Measurements from ENCODE around the gene BAHCC1.

BAHCC1 gene

GRCh38 chr17:81428121-81428515, 32.9 kb downstream of the BAHCC1 start:
- DNase-seq: peak; percentile 8

DNA sequence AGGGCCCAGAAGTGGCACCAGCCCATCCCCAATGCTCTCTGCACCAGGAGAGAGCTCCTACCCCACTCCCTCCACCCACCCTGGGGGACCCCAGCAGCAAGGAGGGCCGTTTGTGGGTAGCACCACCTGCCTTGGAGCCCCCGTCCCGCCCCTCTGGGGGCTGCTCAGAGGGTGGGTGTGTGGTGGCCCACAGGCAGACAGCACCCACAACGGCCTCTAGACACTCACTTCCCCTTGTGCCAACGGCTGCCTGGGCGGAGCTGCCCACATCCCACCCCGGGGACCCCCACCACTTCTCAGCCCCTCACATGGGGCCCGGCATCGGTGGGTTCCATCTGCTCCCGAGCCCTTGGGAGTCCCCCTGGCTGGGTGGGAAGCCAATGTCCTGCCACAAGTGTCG, 33.3 kb downstream of the BAHCC1 start:
- no peak for DNase-seq

- no peak for DNase-seq
Observed at GRCh38 chr17:81428948-81429774, 33.9 kb downstream of the BAHCC1 start.

DNA sequence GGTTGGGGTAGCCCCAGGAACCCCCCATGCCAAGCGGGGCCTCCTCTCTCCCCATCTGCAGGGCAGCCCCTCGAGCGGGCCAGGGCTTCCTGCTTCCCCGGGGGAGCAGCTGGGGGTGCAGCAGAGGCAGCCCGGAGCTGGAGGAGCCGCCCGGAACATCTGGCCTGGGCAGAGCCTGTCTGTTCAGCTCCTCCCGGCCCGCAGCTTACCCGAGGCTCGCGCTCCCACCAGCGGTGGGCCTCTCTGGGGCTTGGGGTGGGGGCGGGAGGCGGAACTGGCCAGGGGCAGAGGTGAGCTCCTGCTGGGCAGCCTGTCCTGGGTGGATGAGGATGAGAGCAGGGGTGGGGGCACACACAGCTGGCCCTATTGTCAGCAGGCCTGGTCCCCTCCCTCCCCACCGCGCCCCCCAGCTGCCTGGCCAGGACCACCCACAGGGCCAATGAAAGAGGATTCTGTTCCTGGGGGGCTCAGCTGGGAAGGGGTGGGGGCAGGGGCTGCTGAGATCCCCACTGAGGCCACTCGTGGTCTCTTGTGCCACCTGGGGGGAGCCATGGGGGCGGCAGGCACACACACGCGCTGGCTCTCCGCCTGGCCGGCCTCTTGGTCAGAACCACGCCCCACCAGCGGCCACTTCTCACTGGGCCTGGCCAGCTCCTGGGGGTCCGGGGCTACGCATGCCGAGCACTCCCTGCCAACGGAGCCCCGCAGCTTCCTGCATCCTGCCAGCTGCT, 34.7 kb downstream of the BAHCC1 start:
- DNase-seq: no peak

DNA sequence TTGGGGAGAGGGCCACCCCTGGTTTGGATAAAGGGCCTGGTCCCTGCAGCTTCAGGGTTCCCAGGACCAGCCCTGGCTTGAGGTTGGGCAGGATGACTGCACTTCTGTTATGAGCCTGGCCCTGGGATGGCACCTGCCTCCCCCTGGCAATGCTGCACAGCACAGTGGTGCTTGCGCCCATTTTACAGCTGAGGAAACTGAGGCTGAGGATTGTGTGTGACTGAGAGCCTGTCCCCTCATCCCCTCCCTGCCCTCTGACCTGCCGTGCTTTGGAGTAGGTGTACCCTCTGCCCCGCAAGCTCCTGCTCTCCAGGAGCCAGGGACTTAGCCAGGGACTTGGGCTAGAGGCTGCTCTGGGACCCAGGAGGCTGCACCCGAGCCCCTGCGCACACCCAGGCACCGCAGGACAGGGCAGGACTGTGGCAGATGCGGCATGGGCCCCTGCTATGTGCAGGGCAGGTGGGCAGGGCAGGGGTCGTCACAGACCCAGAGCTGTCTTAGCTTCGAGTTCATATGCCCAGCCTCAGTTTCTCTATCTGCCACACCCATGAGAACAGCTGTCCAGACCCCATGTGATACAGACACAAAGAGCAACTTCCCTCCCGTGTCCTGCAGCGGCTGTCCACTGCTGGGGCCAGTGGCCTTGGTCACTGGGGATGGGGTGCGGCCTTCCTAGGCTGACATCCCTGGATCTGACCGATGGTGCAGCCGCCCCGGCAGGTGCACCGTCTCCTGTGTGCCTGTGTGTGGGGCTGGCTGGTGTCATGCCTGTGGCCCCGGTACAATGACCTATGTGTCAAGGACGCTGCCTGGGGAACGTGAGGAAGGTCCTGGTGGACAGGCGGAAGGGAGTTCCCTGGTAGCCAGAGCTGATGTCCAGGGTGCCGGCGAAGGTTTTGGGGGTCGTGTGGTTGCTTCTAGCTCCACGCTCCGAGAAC, 36.6 kb downstream of the BAHCC1 start:
- DNase-seq: no peak

- DNase-seq: no peak
Observed at GRCh38 chr17:81432941-81433340, 37.7 kb downstream of the BAHCC1 start.

DNA sequence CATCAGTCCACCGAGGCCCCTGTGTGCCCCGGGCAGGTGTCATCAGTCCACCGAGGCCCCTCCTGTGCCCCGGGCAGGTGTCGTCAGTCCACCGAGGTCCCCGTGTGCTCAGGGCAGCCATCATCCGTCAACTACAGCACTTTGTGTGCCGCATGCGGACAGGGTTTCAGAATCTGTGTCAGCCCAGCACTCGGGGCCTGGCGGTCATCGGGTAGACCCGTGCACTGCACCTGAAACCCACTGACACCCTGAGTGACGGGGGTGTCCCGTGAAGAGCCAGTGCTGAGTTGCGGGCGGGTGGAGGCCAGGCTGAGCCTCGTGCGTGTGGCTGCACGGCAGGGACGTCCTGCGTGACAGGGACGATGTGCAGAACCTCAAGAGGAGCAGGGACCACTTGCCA, 38.4 kb downstream of the BAHCC1 start:
- DNase-seq: no peak

GRCh38 chr17:81434072-81434471, 38.8 kb downstream of the BAHCC1 start:
- no peak for DNase-seq

- DNase-seq: no peak
Observed at GRCh38 chr17:81434681-81435417, 39.6 kb downstream of the BAHCC1 start.

DNA sequence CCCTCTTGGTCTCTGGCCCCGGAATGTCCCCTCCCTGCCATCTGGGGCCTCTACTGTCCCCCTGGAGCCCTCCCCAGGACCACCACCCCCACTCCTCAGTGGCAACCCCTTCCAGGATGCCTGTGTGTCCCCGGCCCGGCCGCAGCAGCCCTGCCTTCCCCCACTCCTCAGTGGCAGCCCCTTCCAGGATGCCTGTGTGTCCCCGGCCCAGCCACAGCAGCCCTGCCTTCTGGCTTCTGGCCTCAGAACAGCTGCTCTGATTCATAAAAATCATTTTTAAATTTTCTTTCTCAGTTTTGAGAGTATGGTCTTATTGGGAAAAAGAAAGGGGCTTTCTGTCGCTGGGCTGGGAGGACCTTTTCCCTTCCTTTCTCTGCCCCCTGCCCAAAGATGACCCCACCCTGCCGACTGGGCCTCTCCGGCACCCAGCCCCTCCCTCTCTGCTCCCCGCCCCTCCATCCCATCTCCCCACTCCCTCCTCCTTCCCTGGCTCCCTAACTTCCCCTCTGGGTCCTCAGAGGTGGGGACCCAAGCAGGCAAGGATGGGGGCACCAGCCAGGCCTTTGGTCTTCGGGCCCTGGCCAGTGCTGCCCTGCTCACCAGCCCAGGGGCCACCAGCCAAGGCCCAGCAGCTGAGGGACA, 40.5 kb downstream of the BAHCC1 start:
- no peak for DNase-seq

DNA sequence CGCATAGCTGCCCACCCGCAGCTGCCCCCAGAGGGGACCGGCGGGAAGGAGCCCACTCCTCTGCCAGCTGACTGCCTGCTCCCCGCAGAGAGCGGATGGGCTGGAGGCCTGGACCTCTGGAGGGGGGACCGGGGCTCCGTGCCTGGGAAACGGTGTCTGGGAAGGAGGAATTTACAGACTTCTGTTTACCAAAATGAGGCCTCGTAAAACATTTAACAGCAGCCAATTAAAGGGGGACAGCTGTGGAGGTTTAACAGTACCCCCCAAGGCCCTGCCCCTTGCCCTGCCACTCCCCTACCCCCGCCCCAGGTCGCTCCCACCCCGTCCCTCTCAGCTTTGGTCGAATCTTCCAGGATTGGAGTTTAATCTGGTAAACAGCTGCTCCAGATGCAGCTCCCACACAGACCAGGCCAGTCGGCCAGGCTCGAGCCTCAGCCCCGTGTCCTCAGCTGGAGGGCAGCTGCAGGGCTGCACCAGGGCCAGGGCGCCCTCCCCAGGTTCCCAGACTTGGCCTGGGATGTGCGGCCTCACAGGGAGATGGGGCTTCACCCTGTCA, 41.1 kb downstream of the BAHCC1 start:
- DNase-seq: no peak

GRCh38 chr17:81437191-81437651, 42.0 kb downstream of the BAHCC1 start:
- peak; percentile 35 for DNase-seq

DNA sequence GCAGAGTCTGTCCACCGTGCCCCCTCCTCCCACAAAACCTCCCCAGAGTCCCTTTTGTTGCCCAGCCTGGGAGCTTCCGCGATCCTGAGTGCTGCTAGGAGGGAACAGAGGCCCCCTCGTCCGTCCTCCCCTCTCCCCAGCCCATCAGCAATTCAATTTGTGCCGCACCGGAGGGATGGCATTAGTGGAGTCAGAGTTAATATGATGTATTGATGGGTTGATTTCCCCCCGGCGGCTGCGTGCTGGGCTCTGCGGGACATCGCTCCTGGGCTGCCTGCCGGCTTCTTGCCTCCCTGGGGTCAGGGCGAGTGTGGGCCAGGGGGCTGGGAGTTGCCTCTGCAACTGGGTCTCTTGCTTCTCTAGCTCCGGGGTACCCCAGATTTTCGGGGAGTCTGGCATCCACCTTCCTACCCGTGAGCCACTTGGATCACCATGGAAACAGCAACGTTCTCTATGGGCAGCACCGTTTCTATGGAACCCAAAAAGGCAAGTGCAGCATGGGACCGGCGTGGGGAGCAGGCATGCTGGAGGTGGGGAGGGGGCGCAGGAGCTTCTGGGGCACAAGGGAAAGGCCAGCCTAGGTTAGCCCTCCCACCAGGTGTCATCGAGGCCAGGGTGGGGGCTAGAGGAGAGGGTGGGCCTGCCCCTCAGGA, 42.9 kb downstream of the BAHCC1 start:
- no peak for DNase-seq

DNA sequence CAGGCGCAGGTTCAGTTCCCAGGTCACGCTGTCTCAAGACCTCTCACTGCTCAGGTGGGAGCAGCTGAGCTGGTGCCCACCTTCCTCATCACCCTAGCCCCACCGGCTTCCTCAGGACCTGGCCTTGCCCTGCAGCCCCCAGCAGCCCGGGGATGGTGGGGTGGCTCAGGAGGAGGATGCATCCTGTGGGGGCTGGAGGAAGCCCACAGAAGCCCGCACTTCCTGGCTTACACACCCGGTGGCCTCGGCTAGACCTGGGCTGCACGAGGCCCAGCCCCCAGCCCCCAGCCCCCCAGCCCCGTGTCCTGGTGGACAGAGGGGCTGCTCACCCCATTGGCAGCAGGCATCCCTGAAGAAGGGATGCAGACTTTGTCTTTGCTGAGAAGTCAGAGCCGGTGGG, 43.4 kb downstream of the BAHCC1 start:
- no peak for DNase-seq

DNA sequence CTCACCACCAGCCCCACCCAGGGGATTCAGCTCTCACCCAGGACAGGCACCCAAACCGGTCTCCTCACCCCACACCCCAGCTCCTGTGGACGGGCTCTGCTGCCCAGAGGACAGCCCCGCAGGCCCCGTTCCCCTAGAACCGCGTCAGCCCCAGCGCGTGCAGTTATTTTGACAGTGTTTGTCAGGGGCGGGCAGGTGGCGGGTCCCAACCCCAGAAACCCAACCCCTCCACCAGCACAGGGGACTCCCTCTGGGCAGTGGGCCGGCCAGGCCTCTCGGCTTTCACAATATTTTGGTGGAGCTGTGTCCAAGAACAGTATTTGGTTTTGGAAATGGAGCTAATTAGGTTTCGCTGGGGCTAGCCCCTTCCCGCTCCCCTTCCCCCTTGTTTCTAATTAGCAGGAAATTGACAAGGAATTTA, 44.8 kb downstream of the BAHCC1 start:
- DNase-seq: no peak

- no peak for DNase-seq
Observed at GRCh38 chr17:81440511-81441244, 45.4 kb downstream of the BAHCC1 start.

DNA sequence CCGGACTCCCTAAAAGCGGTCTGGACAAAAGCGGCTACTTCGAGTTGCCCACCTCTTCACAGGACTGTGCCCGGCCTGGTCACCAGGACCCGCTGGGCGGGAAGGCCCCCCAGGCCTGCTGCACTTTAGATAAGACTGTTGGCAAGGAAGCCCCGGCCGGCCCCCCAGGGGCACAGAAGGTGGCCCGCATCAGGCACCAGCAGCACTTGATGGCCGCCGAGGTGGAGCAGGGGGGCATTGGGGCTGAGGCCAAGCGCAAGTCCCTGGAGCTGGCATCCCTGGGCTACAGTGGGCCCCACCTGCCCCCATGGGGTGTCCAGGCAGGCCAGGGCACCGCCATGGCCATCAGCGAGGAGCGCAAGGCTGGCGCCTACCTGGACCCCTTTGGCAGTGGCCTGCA, 47.5 kb downstream of the BAHCC1 start:
- DNase-seq: no peak

DNA sequence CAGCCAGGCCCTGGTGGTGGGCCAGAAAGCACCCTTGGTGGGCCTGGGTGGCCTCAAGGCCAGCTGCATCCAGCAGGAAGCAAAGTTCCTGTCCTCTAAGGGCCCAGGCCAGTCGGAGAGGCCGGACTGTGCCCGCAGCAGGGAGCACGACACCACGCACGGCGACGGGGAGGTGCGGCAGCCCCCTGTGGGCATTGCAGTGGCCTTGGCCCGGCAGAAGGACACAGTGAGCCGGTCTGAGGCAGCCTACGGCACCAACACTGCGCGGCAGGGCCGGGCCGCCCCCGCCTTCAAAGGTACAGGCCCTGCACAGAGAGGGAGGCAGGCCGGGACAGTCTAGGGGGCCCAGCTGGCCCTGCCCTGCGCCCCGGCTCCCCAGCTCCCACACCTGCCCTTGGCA, 48.0 kb downstream of the BAHCC1 start:
- DNase-seq: no peak

DNA sequence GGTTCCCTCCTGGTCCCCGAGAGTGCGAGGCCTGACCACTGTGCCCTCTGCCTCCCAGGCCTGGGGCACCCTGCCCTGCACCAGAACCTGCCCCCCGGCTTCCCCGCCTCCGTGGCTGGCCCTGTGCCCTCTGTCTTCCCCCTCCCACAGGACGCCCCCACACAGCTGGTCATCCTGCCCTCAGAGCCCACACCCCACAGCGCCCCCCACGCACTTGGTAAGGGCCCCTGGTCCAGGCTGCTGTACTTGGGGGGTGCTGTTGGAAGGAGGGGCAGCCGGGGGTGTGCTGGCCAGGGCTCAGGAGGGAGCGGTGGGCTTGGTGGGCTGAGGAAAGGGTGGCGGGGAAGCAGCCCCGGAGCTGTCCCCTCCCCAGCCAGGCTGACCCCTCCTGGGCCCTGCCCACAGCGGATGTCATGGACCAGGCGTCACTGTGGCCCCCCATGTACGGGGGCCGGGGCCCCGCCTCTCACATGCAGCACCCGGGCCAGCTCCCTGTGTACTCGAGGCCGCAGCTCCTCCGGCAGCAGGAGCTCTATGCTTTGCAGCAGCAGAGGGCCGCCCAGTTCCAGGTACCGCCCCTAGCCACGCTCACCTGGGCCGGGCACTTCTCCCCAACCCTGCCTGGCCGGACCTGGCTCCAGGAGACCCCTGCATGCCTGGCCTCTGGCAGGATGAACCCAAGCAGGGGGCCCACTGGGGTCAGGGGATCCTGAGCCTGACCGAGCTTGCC, 49.5 kb downstream of the BAHCC1 start:
- no peak for DNase-seq

Measured in inflammatory macrophage treated with lipopolysaccharide for 4 hours (primary cell).